RKO (cell line): ENCODE results near the gene PMPCB.
"Not testable (repeated sequence)": the region's sequence is repeated elsewhere in the genome, so short reads cannot be mapped to it uniquely, and the experiment has no call there.

ENCODE experiments used
- DNase-seq: peaks from one replicate; pipeline ENCODE4 v3.0.0-alpha.2; 2016; ENCODE audit warnings: low spot score

PMPCB gene, protein sequence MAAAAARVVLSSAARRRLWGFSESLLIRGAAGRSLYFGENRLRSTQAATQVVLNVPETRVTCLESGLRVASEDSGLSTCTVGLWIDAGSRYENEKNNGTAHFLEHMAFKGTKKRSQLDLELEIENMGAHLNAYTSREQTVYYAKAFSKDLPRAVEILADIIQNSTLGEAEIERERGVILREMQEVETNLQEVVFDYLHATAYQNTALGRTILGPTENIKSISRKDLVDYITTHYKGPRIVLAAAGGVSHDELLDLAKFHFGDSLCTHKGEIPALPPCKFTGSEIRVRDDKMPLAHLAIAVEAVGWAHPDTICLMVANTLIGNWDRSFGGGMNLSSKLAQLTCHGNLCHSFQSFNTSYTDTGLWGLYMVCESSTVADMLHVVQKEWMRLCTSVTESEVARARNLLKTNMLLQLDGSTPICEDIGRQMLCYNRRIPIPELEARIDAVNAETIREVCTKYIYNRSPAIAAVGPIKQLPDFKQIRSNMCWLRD

DNA sequence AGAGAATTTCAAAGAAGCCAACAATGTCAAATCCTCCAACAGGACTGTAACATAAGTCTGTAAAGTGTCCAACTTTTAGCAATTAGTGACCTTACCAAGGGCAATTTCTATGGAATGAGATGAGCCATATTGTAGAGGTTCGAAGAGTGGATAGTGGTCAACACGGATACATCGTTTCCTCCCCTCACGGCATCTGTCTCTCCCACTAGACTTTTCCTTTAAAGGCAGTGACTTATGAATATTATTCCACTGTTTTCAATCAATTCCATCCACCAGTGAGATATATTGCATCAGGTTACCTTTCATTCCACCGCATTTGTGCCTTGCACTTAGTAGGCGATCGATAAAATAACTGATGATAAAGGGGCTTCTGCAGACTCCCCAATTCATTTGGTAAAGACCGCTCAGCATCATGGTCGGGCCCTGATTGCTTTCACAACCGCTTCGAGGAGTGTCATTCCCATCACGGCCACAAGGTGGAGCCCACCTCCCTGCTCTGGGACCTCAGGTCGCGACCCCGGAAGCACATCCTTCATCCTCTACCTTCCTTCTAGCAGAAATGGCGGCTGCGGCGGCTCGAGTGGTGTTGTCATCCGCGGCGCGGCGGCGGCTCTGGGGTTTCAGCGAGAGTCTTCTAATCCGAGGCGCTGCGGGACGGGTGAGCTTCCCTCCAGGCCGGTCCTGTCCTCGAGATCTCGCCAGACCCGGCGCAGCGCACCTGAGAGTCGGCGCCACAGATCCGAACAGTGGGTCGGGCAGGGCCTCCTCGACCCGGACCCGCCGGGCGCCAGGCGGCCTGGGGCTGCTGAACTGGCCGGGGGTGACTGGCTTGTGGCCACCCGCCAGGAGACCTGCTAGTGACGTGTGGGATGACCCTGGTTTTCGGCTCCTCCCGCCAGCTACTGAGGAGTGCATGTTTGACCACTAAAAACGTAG lies at the start of gene PMPCB:
Gene PMPCB, plus strand, starts transcription at position 535 of the 936 bp plus-strand sequence. Its CDS starts 25 bp downstream, at position 560.
- peak; percentile 97 for DNase-seq

DNA sequence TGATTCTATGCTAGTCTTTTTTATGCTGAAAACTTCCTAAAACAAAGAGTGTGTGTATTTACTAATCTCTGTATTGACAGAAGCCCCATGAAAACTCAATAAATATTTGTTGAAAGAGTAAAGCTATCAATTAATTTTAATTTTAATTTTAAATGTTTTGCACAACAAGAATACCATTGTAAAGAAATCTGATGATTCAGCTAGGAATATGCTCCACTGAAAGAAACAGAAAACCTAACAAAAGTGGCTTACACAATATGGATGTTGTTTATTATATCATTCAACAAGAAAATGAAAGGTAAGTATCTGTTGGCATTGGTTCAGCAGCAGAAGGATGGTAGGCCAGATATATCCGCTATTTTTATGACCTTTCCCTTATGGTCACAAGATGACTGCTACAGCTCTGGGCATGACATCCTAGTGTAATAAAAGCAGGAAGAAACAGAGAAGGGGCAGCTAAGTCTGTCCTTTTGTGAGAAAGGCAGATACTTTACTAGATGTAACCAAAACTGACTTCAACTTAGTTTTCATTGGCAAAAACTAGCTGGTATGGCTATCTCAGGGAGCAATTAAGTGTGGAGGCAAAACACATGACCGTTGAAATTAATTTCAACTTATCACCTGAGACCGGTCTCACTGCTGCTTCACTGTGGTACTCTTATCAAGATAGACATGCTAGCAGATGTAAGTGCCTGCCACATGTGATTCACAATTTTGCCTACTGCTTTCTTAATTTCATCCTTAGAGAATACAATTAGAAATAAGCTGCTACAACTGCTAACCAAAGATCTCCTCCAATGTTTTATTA lies 43.3 kb upstream of the PMPCB start:
- DNase-seq: not testable (repeated sequence)

- not testable (repeated sequence) for DNase-seq
Observed at GRCh38 chr7:103264054-103264453, 33.2 kb upstream of the PMPCB start.

- not testable (repeated sequence) for DNase-seq
Observed at GRCh38 chr7:103266229-103266628, 31.0 kb upstream of the PMPCB start.

DNA sequence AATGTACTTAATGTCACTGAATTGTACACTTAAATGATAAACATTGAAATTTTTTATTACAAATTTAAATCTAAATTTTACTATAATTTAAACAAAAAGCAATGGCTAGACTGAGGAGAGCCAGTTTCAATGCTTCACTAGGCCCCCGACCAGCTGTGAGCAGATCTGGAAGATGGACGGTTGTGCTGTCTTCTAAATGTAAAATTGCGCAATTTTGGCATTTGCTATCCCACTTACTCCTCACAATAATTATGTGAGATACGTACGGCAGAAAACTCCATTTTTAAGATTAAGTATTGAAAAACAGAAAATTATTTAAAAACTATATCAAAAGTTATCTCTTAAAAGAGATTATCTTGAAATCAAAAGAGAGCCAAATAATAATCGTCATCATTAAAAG lies 23.9 kb upstream of the PMPCB start:
- not testable (repeated sequence) for DNase-seq

DNA sequence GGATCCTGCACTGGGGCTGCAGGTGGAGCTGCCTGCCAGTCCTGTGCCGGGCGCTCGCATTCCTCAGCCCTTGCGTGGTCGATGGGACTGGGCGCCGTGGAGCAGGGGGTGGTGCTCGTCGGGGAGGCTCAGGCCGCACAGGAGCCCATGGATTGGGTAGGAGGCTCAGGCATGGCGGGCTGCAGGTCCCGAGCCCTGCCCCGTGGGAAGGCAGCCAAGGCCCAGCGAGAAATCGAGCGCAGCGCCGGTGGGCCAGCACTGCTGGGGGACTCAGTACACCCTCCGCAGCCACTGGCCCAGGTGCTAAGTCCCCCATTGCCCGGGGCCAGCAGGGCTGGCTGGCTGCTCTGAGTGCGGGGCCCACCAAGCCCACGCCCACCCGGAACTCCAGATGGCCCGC lies 22.4 kb upstream of the PMPCB start:
- DNase-seq: not testable (repeated sequence)

GRCh38 chr7:103278195-103278594 lies 19.0 kb upstream of the PMPCB start:
- DNase-seq: not testable (repeated sequence)

- not testable (repeated sequence) for DNase-seq
Observed at GRCh38 chr7:103279636-103279962, 17.6 kb upstream of the PMPCB start.

DNA sequence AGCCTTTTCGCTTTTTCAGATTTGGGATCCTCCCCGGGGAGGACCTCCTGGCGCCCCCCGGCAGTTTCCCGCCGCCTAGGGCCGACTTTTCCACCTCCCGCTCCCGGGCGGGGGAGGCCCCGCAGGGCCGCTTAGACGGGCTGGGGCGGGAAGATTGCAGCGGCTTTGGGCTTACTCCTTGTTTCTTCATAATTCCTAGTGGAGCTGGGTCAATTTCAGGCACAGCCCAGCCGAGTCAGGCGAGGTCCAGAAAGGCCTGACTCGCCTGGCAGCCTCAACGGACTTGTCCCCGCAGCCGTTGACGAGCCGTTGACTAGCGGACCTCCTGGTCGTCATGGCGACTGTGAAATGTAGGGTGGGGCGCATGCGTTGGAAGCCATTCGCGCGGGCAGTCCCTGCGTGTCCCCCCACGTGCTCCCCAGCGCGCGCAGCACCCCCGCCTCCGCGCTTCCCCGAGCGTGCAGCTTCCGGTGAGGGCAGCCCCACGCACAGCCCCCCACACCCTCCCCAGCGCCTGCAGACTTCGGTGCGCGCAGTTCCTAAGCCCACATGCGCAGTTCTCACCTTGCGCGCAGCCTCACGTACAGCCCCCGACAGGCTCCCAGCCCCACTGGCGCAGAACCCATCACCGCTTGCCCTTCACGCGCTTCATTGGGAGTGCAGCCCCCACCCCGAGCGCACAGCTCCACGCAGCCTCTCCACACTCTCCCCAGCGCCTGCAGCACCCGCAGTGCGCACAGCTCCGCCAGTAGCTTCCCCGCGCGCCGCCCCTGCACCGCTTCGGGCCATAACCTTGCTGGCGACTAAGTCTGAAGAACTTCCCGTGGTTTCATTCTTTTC lies 17.1 kb upstream of the PMPCB start:
- not testable (repeated sequence) for DNase-seq

GRCh38 chr7:103280803-103281155 lies 16.5 kb upstream of the PMPCB start:
- not testable (repeated sequence) for DNase-seq

DNA sequence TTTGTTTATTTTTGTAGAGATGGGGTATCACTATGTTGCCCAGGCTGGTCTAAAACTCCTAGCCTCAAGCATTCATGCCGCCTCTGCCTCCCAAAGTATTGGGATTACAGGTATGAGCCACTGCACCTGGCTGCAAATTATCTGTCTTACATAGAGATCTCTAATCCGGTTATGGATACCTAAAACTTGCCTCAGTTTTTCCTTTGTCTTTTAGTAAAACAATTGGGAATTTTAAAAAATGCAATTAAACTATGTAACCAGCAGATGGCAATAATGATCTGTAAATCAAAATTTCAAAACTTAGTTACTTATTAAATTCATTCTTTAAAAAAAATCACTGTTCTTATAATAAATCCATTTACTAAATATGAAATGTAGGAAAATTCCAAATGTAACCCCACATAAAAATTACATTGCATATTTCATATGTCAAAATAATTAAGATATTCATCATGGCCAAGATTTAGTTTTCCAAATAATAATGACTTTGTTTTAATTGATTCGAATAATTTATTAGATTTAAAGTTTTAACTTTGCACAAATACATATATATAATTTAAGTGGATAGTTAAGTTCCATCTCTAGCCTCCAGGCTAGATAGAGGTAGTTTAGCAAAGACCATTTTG lies 14.3 kb upstream of the PMPCB start:
- not testable (repeated sequence) for DNase-seq

- no peak for DNase-seq
Observed at GRCh38 chr7:103292122-103292521, 5.1 kb upstream of the PMPCB start.

- DNase-seq: no peak
Observed at GRCh38 chr7:103293526-103293925, 3.7 kb upstream of the PMPCB start.

DNA sequence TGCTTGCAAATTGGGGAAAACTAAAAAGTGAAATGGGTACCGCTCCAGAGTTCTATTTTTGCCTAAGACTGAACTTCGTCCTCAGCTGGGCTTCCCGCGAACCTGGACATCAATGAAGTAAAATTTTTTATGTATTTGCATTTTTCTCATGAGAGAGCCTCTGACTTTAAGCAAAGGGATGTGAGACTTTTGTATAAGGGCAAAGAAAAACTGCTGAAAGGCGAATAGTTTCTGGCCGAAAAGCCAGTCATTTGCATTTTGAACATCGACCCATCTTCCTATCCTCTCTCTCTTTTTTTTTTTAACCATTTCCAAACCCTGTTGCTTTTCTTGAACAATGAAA lies 573 bp downstream of the PMPCB start:
- peak; percentile 36 for DNase-seq

GRCh38 chr7:103299660-103300059 lies 2.4 kb downstream of the PMPCB start:
- DNase-seq: no peak

- no peak for DNase-seq
Observed at GRCh38 chr7:103301441-103301840, 4.2 kb downstream of the PMPCB start.

DNA sequence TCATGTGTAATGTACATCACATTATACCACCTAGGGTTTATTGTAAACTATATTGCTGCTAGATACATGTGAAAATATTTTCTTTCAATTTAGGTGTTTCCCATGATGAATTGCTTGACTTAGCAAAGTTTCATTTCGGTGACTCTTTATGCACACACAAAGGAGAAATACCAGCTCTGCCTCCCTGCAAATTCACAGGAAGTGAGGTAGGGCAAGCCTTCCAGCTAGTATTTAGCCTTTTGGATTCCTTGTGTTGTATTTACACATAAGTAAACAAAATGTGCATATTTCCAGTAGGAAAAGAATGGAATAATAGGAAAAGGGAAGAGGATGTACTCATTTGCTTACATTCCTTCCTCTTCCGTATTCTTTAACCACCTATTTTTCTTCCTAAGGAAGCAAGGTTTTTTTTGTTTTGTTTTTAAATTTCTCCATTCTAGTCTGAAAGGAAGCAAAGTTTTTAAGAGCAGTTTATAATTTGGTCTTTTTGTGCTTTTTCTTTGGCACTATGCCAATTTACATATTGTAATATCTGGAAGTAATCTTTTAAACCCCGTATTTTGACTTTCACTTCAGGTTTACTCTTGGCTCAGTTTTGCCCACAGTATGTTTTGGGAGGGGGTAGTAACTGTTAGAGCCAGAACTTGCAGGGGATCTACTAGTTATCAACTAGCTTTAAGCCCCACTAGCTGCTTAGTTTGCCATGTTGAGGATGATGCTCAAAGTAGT lies 10.4 kb downstream of the PMPCB start:
- no peak for DNase-seq

- no peak for DNase-seq
Observed at GRCh38 chr7:103314852-103315251, 17.6 kb downstream of the PMPCB start.

- DNase-seq: no peak
Observed at GRCh38 chr7:103316380-103316941, 19.2 kb downstream of the PMPCB start.

DNA sequence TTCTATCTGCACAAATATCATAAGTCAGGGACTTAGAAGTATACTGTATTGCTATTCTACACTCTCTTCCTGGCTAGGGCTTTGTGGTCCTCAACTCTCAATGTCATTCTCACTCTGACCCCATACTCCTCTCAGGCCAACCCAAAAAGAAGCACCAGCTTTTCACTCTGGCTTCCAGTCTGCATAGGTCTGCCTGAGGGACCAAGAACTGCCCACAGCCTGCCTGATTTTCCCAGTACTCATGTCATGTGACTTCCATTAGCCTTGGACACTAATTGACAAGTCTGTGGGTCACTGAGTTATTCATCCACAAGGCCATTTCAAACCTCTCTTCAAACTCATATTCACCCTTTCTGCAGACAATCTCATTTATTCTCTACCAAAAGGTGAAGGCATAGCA lies 19.8 kb downstream of the PMPCB start:
- no peak for DNase-seq
